Adrenal gland (tissue), 5 donors: ENCODE results near the gene ACSF3.

ENCODE experiments used
- POLR2A ChIP-seq, 2 donors: fragments of 450-650 bp; IDR thresholded peaks; one replicate each; pipeline ENCODE4 v1.6.1; 2017; ENCODE audit warnings: antibody characterized with exemption in 2 of 2, mild to moderate bottlenecking in 2 of 2, moderate library complexity in 1 of 2
- TF ChIP-seq, protein P1 (sequence below), 6 experiments: fragments of 450-650 bp in 4 of 6; fragments of 200-600 bp in 2 of 6; sonication (generic) in 1 of 6; IDR thresholded peaks; 1 replicate in 5 of 6; 2 replicates in 1 of 6; pipeline versions ENCODE4 v1.5.1 to v1.8.0; 2016 to 2021; ENCODE audit warnings: antibody characterized with exemption in 6 of 6, mild to moderate bottlenecking in 2 of 6, moderate library complexity in 1 of 6
- donor health status: DM: no; HTN: no; CAD: no.

- TF ChIP-seq, protein P1, sequence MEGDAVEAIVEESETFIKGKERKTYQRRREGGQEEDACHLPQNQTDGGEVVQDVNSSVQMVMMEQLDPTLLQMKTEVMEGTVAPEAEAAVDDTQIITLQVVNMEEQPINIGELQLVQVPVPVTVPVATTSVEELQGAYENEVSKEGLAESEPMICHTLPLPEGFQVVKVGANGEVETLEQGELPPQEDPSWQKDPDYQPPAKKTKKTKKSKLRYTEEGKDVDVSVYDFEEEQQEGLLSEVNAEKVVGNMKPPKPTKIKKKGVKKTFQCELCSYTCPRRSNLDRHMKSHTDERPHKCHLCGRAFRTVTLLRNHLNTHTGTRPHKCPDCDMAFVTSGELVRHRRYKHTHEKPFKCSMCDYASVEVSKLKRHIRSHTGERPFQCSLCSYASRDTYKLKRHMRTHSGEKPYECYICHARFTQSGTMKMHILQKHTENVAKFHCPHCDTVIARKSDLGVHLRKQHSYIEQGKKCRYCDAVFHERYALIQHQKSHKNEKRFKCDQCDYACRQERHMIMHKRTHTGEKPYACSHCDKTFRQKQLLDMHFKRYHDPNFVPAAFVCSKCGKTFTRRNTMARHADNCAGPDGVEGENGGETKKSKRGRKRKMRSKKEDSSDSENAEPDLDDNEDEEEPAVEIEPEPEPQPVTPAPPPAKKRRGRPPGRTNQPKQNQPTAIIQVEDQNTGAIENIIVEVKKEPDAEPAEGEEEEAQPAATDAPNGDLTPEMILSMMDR (IDR thresholded peaks at IDR 0.05): no peak
- no peak for TF ChIP-seq POLR2A (IDR thresholded peaks at IDR 0.05)
Observed at GRCh38 chr16:89085755-89086154, 7.9 kb upstream of the ACSF3 start.
